GM13977 (cell line): ENCODE data around the gene CACNA1E.
A peak's percentile ranks its signal among the peaks of the same experiment; 100 is the strongest.

Source experiments
- DNase-seq: peaks from one replicate; pipeline ENCODE4 v3.0.0; 2012; ENCODE audit warnings: low spot score
- CTCF ChIP-seq: IDR thresholded peaks from 2 replicates; pipeline ENCODE4 v1.5.1; 2012; ENCODE audit warnings: mild to moderate bottlenecking, control low read depth; ENCODE audit not compliant: insufficient read depth; ENCODE audit errors: extremely low read depth, missing control alignments
- in situ Hi-C: fragments of 300-500 bp; cut with MboI; formaldehyde crosslinking; loops from one replicate; pipeline ENCODE4 v1.12.0; 2022; ENCODE audit warnings: low sequenced_read_pairs, low pct_unique_long_range_greater_than_20kb, mixed read lengths, inconsistent platforms; ENCODE audit not compliant: unreplicated experiment

CACNA1E gene

GRCh38 chr1:181508486-181509165 lies 25.3 kb downstream of the CACNA1E start:
- in situ Hi-C loops = no loop called here
- no peak for TF ChIP-seq CTCF
- DNase-seq = peak; percentile 27

- in situ Hi-C loops = no loop called here
- no peak for DNase-seq
- no peak for TF ChIP-seq CTCF
Measured at GRCh38 chr1:181513786-181514297, 30.5 kb downstream of the CACNA1E start.

- in situ Hi-C loops = no loop called here
- DNase-seq = no peak
- TF ChIP-seq CTCF = peak; percentile 39
Measured at GRCh38 chr1:181514298-181515290, 31.3 kb downstream of the CACNA1E start.

DNA sequence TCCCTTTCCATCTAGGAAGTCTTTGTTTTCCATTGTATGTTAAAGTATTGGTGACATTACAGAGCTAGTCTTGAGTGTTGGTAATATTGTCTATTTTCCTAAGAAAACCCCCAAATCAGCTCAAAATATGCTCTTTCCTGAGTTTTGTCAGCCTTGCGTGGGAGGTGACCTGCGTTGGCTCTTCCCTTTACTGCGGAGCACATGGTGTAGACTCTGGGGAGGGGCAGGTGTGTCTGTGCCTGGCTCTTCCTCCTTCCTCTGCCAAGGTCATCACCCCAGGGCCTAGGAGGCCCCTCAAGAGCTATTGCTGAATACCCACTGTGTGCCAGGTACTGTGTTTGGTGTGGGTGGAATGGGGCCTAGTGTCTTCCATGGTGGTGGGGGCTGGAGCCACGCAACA lies 33.4 kb downstream of the CACNA1E start:
- no peak for TF ChIP-seq CTCF
- no peak for DNase-seq
- in situ Hi-C loops = no loop called here

- DNase-seq = no peak
- no peak for TF ChIP-seq CTCF
- in situ Hi-C loops = no loop called here
Measured at GRCh38 chr1:181517181-181517875, 34.0 kb downstream of the CACNA1E start.

DNA sequence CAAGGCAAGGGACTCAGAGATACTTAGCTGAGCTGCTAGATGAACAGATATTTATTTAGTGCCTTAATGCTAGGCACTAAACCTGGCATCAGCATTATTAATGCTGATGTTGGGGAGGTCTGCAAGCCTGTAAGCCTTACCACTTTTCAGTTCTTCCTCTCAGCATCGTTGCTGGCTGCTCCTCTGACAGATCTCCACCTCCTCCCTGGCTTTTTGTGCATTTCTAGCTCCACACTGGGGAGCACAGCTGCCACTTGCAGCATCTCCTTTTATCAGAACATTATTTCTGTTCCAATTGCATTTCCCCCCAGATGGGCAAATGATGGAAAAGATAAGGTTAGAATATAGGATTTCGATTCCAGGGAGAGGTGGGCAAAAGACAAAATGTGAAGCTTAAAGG lies 34.8 kb downstream of the CACNA1E start:
- no peak for DNase-seq
- in situ Hi-C loops = no loop called here

More for the DNA sequence above, 34.8 kb downstream of the CACNA1E start:
- no peak for TF ChIP-seq CTCF
